Measurements from ENCODE around the gene DUSP8. TPM values are rescaled to one million over a fixed set of nuclear protein-coding genes. Genes with fewer than 3 reads are reported as not detected.

DUSP8 gene
- total RNA-seq, 1 experiment from 2014 or later = 2.4 TPM

GRCh38 chr11:1604711-1605110 is 32.6 kb upstream of the DUSP8 start:
- ChIA-PET POLR2A (no interaction called here), CTCF (interaction anchor here (1.0 to 1.8 kb wide), 2 partner anchors 9 to 58 kb away, joined by 3 to 10 read pairs; no protein-coding TSS in a partner anchor)
- no peak for TF ChIP-seq ESRRA (CRISPR knock-in tag; IDR thresholded peaks at IDR 0.05; ENCODE audit: borderline replicate concordance)
- peaks cover 17% of the 10 kb centered on the region for H3K4me1 Mint-ChIP-seq
- ATAC-seq = no peak
- no peak for DNase-seq (ENCODE audit: low spot score)
- H3K27ac Mint-ChIP-seq = no peak overlapping the region
- no peak overlapping the region for H3K4me3 Mint-ChIP-seq
- peaks cover 34% of the 10 kb centered on the region for H3K27me3 Mint-ChIP-seq (ENCODE audit: low read depth)
- H3K36me3 Mint-ChIP-seq = peaks cover 27% of the 10 kb centered on the region
- H3K9me3 Mint-ChIP-seq = peaks cover 28% of the 10 kb centered on the region

DNA sequence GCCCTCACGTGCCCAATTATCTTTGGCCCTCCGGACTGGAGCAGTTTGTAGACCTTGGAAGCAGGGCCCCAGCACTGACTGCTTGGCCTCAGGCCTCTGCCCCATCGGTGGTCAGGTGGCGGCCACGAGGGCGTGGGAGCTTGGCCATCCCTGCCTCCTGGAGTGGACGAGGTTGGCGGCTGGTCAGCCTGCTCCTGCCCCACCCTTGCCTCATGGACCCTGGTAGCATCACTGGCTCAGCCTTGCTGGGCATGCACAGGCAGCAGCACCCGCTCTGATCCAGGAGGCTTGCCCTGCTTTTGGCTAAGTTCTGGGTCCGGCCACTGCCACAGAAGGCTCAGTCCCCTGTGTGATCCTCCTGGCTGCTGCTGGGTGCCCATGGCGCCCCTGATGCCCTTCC is 32.1 kb upstream of the DUSP8 start:
- DNase-seq (ENCODE audit: low spot score) = no peak
- peaks cover 38% of the 10 kb centered on the region for H3K27me3 Mint-ChIP-seq (ENCODE audit: low read depth)
- H3K4me3 Mint-ChIP-seq = no peak overlapping the region
- TF ChIP-seq SMAD3 (CRISPR knock-in tag; IDR thresholded peaks at IDR 0.05; ENCODE audit: borderline replicate concordance) (no peak), CTCF (IDR thresholded peaks at IDR 0.05) (no peak), ZBTB21 (CRISPR knock-in tag; IDR thresholded peaks at IDR 0.05; ENCODE audit: borderline replicate concordance) (no peak), OVOL2 (CRISPR knock-in tag; IDR thresholded peaks at IDR 0.05; ENCODE audit: borderline replicate concordance) (no peak), PRRX2 (CRISPR knock-in tag; IDR thresholded peaks at IDR 0.05) (no peak), PREB (CRISPR knock-in tag; IDR thresholded peaks at IDR 0.05; ENCODE audit: borderline replicate concordance) (no peak), KAT7 (CRISPR knock-in tag; IDR thresholded peaks at IDR 0.05; ENCODE audit: borderline replicate concordance) (no peak), ZNF219 (CRISPR knock-in tag; IDR thresholded peaks at IDR 0.05; ENCODE audit: borderline replicate concordance) (no peak), SOX15 (CRISPR knock-in tag; IDR thresholded peaks at IDR 0.05) (no peak), ZMAT4 (CRISPR knock-in tag; IDR thresholded peaks at IDR 0.05) (no peak), JUN (CRISPR knock-in tag; IDR thresholded peaks at IDR 0.05) (no peak), ZNF396 (CRISPR knock-in tag; IDR thresholded peaks at IDR 0.05; ENCODE audit: borderline replicate concordance) (no peak), NR1H2 (CRISPR knock-in tag; IDR thresholded peaks at IDR 0.05) (no peak)
- TF ChIP-seq, protein P1, sequence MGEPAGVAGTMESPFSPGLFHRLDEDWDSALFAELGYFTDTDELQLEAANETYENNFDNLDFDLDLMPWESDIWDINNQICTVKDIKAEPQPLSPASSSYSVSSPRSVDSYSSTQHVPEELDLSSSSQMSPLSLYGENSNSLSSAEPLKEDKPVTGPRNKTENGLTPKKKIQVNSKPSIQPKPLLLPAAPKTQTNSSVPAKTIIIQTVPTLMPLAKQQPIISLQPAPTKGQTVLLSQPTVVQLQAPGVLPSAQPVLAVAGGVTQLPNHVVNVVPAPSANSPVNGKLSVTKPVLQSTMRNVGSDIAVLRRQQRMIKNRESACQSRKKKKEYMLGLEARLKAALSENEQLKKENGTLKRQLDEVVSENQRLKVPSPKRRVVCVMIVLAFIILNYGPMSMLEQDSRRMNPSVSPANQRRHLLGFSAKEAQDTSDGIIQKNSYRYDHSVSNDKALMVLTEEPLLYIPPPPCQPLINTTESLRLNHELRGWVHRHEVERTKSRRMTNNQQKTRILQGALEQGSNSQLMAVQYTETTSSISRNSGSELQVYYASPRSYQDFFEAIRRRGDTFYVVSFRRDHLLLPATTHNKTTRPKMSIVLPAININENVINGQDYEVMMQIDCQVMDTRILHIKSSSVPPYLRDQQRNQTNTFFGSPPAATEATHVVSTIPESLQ (CRISPR knock-in tag; IDR thresholded peaks at IDR 0.05) = no peak
- TF ChIP-seq, protein P2, sequence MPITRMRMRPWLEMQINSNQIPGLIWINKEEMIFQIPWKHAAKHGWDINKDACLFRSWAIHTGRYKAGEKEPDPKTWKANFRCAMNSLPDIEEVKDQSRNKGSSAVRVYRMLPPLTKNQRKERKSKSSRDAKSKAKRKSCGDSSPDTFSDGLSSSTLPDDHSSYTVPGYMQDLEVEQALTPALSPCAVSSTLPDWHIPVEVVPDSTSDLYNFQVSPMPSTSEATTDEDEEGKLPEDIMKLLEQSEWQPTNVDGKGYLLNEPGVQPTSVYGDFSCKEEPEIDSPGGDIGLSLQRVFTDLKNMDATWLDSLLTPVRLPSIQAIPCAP (CRISPR knock-in tag; IDR thresholded peaks at IDR 0.05) = no peak
- H3K9me3 Mint-ChIP-seq = peaks cover 34% of the 10 kb centered on the region
- H3K4me1 Mint-ChIP-seq = peaks cover 17% of the 10 kb centered on the region
- H3K36me3 Mint-ChIP-seq = peaks cover 31% of the 10 kb centered on the region
- H3K27ac Mint-ChIP-seq = no peak overlapping the region
- ChIA-PET POLR2A (no interaction called here), CTCF (no interaction called here)
- ATAC-seq = no peak

GRCh38 chr11:1603629-1604028 is 31.6 kb upstream of the DUSP8 start:
- POLR2A ChIA-PET = no interaction called here
- ATAC-seq (no peak), DNase-seq (ENCODE audit: low spot score) (no peak)
- TF ChIP-seq EMX1 (CRISPR knock-in tag; IDR thresholded peaks at IDR 0.05) = no peak
- TF ChIP-seq MXD4 (CRISPR knock-in tag; IDR thresholded peaks at IDR 0.05; ENCODE audit: borderline replicate concordance) = no peak
- no peak for TF ChIP-seq FOXP1 (CRISPR knock-in tag; IDR thresholded peaks at IDR 0.05; ENCODE audit: borderline replicate concordance)
- TF ChIP-seq HMGA2 (CRISPR knock-in tag; IDR thresholded peaks at IDR 0.05) = no peak
- TF ChIP-seq, protein P3, sequence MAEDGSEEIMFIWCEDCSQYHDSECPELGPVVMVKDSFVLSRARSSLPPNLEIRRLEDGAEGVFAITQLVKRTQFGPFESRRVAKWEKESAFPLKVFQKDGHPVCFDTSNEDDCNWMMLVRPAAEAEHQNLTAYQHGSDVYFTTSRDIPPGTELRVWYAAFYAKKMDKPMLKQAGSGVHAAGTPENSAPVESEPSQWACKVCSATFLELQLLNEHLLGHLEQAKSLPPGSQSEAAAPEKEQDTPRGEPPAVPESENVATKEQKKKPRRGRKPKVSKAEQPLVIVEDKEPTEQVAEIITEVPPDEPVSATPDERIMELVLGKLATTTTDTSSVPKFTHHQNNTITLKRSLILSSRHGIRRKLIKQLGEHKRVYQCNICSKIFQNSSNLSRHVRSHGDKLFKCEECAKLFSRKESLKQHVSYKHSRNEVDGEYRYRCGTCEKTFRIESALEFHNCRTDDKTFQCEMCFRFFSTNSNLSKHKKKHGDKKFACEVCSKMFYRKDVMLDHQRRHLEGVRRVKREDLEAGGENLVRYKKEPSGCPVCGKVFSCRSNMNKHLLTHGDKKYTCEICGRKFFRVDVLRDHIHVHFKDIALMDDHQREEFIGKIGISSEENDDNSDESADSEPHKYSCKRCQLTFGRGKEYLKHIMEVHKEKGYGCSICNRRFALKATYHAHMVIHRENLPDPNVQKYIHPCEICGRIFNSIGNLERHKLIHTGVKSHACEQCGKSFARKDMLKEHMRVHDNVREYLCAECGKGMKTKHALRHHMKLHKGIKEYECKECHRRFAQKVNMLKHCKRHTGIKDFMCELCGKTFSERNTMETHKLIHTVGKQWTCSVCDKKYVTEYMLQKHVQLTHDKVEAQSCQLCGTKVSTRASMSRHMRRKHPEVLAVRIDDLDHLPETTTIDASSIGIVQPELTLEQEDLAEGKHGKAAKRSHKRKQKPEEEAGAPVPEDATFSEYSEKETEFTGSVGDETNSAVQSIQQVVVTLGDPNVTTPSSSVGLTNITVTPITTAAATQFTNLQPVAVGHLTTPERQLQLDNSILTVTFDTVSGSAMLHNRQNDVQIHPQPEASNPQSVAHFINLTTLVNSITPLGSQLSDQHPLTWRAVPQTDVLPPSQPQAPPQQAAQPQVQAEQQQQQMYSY (CRISPR knock-in tag; IDR thresholded peaks at IDR 0.05) = no peak
- TF ChIP-seq E2F5 (CRISPR knock-in tag; IDR thresholded peaks at IDR 0.05) = no peak
- TF ChIP-seq ZNF263 (CRISPR knock-in tag; IDR thresholded peaks at IDR 0.05; ENCODE audit: low read depth) = no peak
- no peak for TF ChIP-seq TEAD1 (CRISPR knock-in tag; IDR thresholded peaks at IDR 0.05)

More at GRCh38 chr11:1603629-1604028, 31.6 kb upstream of the DUSP8 start:
- Mint-ChIP-seq H3K36me3 (peaks cover 36% of the 10 kb centered on the region), H3K4me1 (peaks cover 17% of the 10 kb centered on the region), H3K27ac (no peak overlapping the region), H3K27me3 (ENCODE audit: low read depth) (peaks cover 43% of the 10 kb centered on the region), H3K9me3 (peaks cover 39% of the 10 kb centered on the region), H3K4me3 (no peak overlapping the region)
- CTCF ChIA-PET = no interaction called here

Measured in WTC11 (cell line).